ENCODE measurements around the gene REXO2. TPM values are rescaled to one million over a fixed set of nuclear protein-coding genes. Genes with fewer than 3 reads are reported as not detected.
A peak's percentile ranks its signal among the peaks of the same experiment; 100 is the strongest.

Gene REXO2
- total and polyA plus RNA-seq, 5 donors from 2014 or later: 44.1 to 88.5 (median 76.7) TPM

DNA sequence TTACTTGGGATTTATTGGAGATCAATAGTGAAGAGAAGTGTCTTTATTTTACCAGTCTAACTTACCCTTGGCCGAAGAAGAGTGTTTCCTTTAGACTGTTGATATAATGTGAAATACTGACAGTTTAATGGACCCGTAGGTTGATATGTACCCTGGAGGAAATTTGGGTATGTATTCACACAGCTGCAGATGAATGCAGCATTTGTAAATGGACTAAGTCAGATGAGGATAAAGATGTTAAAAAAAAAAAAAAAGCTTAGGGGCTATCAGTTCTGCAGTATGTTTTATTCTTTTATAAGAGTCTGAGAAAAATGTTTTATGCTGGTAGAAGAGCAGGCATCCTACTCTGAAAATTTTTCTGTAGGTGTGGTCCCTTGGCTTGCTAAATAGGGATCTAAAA, 2.7 kb downstream of the REXO2 start:
- H3K4me1 ChIP-seq (ENCODE audit: control insufficient read depth, insufficient read depth, low read length, poor library complexity, severe bottlenecking): peaks cover 36% of the 10 kb centered on the region
- Mint-ChIP-seq H3K4me1 (peaks cover 40 to 59% (median 49%) of the 10 kb centered on the region in 4 donors), H3K27me3 (no peaks in the 10 kb centered on the region), H3K9me3 (no peaks in the 10 kb centered on the region), H3K36me3 (peaks cover 21% of the 10 kb centered on the region), H3K4me3 (peak overlapping the region; percentile 2 to 59 (median 28)), H3K27ac (no peak overlapping the region)
- H3K27me3 ChIP-seq (ENCODE audit: control insufficient read depth, insufficient read depth, low read length): no peaks in the 10 kb centered on the region
- ATAC-seq (ENCODE audit: low read depth in 2 of 2) (no peak), DNase-seq (no peak)
- H3K36me3 ChIP-seq (ENCODE audit: control insufficient read depth, insufficient read depth, low read length): peaks cover 23% of the 10 kb centered on the region
- no peak overlapping the region for H3K27ac ChIP-seq (ENCODE audit: insufficient read depth, low read length, poor library complexity, severe bottlenecking)
- H3K9me3 ChIP-seq (ENCODE audit: control insufficient read depth in 2 of 2, low read length in 2 of 2): no peaks in the 10 kb centered on the region
- no peak overlapping the region for H3K4me3 ChIP-seq (ENCODE audit: low read depth, low read length)

- Histone ChIP-seq H3K36me3 (ENCODE audit: control insufficient read depth, insufficient read depth, low read length) (peaks cover 26% of the 10 kb centered on the region), H3K9me3 (ENCODE audit: control insufficient read depth in 2 of 2, low read length in 2 of 2) (no peaks in the 10 kb centered on the region), H3K4me1 (ENCODE audit: control insufficient read depth, insufficient read depth, low read length, poor library complexity, severe bottlenecking) (peaks cover 36% of the 10 kb centered on the region), H3K27me3 (ENCODE audit: control insufficient read depth, insufficient read depth, low read length) (no peaks in the 10 kb centered on the region), H3K27ac (ENCODE audit: insufficient read depth, low read length, poor library complexity, severe bottlenecking) (no peak overlapping the region), H3K4me3 (ENCODE audit: low read depth, low read length) (no peak overlapping the region)
- peak overlapping the region in 2 of 4 donors; percentile 11 to 22 for H3K4me3 Mint-ChIP-seq
- H3K27me3 Mint-ChIP-seq: no peaks in the 10 kb centered on the region
- H3K27ac Mint-ChIP-seq: no peak overlapping the region
- peaks cover 40 to 64% (median 51%) of the 10 kb centered on the region in 4 donors for H3K4me1 Mint-ChIP-seq
- DNase-seq: no peak
- peaks cover 27% of the 10 kb centered on the region for H3K36me3 Mint-ChIP-seq
- no peak for ATAC-seq (ENCODE audit: low read depth in 2 of 2)
- no peaks in the 10 kb centered on the region for H3K9me3 Mint-ChIP-seq
Observed at GRCh38 chr11:114442536-114442935, 3.3 kb downstream of the REXO2 start.

DNA sequence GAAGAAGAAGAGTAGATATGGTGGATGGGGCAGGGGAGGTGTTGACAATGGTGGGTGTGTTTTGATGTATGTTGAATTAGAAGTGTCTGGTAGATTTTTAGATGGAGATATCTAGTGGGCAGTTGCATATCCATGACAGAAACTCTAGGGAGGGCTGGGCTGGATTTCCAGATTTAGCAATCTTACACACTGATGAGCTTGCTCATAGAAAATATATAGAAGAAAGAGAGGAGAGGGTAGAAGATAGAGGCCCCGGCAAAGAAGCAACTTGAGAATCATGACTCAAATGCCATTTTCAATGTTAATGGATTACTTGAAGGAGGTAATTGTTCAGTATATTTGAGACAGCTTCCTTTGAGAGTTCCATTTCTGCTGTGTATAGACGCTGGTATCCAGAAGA, 8.2 kb downstream of the REXO2 start:
- H3K36me3 ChIP-seq (ENCODE audit: control insufficient read depth, insufficient read depth, low read length): peaks cover 56% of the 10 kb centered on the region

DNA sequence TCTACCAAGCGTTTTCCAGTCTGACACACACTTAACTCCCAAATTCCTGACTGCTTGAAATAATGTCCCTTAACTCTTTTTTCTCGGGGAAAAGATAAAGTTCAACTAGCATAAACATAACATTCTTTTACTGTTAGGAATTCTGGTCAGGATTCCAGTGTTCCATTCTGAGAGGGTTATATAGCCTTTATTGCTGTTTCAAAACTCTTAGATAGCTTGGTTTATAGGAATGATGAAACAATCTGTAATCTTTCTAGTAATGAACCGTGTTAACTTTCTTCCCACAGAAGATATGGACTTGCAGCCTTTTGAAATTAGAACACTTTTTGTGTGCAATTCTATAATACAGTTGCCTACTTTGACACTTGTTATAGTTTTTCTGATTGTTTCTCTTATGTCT, 8.6 kb downstream of the REXO2 start:
- Mint-ChIP-seq H3K9me3 (no peaks in the 10 kb centered on the region), H3K27me3 (no peaks in the 10 kb centered on the region), H3K27ac (no peak overlapping the region), H3K36me3 (peaks cover 34% of the 10 kb centered on the region), H3K4me3 (no peak overlapping the region), H3K4me1 (peaks cover 21 to 36% (median 23%) of the 10 kb centered on the region in 4 donors)
- no peak overlapping the region for H3K4me3 ChIP-seq (ENCODE audit: low read depth, low read length)
- no peaks in the 10 kb centered on the region for H3K27me3 ChIP-seq (ENCODE audit: control insufficient read depth, insufficient read depth, low read length)
- DNase-seq: no peak
- ATAC-seq (ENCODE audit: low read depth in 2 of 2): no peak
- no peaks in the 10 kb centered on the region for H3K4me1 ChIP-seq (ENCODE audit: control insufficient read depth, insufficient read depth, low read length, poor library complexity, severe bottlenecking)
- no peak overlapping the region for H3K27ac ChIP-seq (ENCODE audit: insufficient read depth, low read length, poor library complexity, severe bottlenecking)
- H3K36me3 ChIP-seq (ENCODE audit: control insufficient read depth, insufficient read depth, low read length): peaks cover 56% of the 10 kb centered on the region
- H3K9me3 ChIP-seq (ENCODE audit: control insufficient read depth in 2 of 2, low read length in 2 of 2): no peaks in the 10 kb centered on the region

More for the DNA sequence above, 8.2 kb downstream of the REXO2 start:
- Mint-ChIP-seq H3K36me3 (peaks cover 34% of the 10 kb centered on the region), H3K27ac (peak overlapping the region in 1 of 3 donors; percentile 11), H3K4me3 (no peak overlapping the region), H3K9me3 (no peaks in the 10 kb centered on the region), H3K27me3 (no peaks in the 10 kb centered on the region), H3K4me1 (peaks cover 21 to 37% (median 24%) of the 10 kb centered on the region in 4 donors)
- Histone ChIP-seq H3K27me3 (ENCODE audit: control insufficient read depth, insufficient read depth, low read length) (no peaks in the 10 kb centered on the region), H3K4me3 (ENCODE audit: low read depth, low read length) (no peak overlapping the region), H3K27ac (ENCODE audit: insufficient read depth, low read length, poor library complexity, severe bottlenecking) (no peak overlapping the region), H3K4me1 (ENCODE audit: control insufficient read depth, insufficient read depth, low read length, poor library complexity, severe bottlenecking) (peaks cover 4% of the 10 kb centered on the region), H3K9me3 (ENCODE audit: control insufficient read depth in 2 of 2, low read length in 2 of 2) (no peaks in the 10 kb centered on the region)
- ATAC-seq (ENCODE audit: low read depth in 2 of 2) (no peak), DNase-seq (no peak)

DNA sequence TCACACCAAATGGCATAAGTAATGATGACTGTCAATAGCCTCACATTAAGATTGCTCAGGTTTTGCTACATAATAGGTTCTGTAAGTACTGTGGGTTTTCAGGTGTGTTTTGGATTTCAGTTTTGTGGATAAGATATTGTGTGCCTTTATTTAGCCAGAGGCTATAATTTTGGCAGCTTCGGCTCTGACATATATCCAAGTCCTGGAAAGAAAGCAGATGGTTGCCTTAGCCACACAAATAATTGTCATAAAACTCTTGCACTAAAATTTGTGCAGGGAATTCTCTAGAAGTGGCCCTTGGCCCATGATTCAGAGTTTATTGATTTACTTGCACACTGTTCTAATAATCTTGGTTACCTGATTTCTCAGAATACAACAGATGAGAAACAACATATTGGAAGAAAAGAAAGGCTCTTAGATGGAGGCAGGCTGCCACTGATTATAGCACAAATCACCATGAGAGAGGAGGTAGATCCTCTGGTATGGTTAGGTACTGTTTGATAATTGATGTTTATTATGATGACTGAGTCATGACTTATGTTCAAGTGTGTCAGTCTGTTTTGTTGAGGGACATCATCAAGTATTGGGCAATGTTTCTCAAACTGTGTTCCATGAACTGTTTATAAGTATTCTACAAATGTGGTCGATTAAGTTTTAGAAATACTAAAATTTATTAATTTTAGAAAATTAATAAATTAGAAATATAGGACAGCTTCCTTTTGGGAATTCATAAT, 9.6 kb downstream of the REXO2 start:
- no peaks in the 10 kb centered on the region for H3K9me3 Mint-ChIP-seq
- Histone ChIP-seq H3K36me3 (ENCODE audit: control insufficient read depth, insufficient read depth, low read length) (peaks cover 58% of the 10 kb centered on the region), H3K4me1 (ENCODE audit: control insufficient read depth, insufficient read depth, low read length, poor library complexity, severe bottlenecking) (no peaks in the 10 kb centered on the region), H3K27me3 (ENCODE audit: control insufficient read depth, insufficient read depth, low read length) (no peaks in the 10 kb centered on the region), H3K9me3 (ENCODE audit: control insufficient read depth in 2 of 2, low read length in 2 of 2) (no peaks in the 10 kb centered on the region), H3K27ac (ENCODE audit: insufficient read depth, low read length, poor library complexity, severe bottlenecking) (no peak overlapping the region), H3K4me3 (ENCODE audit: low read depth, low read length) (no peak overlapping the region)
- peaks cover 42% of the 10 kb centered on the region for H3K36me3 Mint-ChIP-seq
- no peak for ATAC-seq (ENCODE audit: low read depth in 2 of 2)
- H3K4me1 Mint-ChIP-seq: peaks cover 15 to 30% (median 20%) of the 10 kb centered on the region in 4 donors
- no peak overlapping the region for H3K27ac Mint-ChIP-seq
- no peak for DNase-seq
- no peaks in the 10 kb centered on the region for H3K27me3 Mint-ChIP-seq
- H3K4me3 Mint-ChIP-seq: no peak overlapping the region

DNA sequence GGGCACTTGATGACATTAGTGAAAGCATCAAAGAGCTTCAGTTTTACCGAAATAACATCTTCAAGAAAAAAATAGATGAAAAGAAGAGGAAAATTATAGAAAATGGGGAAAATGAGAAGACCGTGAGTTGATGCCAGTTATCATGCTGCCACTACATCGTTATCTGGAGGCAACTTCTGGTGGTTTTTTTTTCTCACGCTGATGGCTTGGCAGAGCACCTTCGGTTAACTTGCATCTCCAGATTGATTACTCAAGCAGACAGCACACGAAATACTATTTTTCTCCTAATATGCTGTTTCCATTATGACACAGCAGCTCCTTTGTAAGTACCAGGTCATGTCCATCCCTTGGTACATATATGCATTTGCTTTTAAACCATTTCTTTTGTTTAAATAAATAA, 10.6 kb downstream of the REXO2 start:
- DNase-seq (no peak), ATAC-seq (ENCODE audit: low read depth in 2 of 2) (no peak)
- H3K4me3 ChIP-seq (ENCODE audit: low read depth, low read length): no peak overlapping the region
- no peaks in the 10 kb centered on the region for H3K4me1 ChIP-seq (ENCODE audit: control insufficient read depth, insufficient read depth, low read length, poor library complexity, severe bottlenecking)
- Mint-ChIP-seq H3K27ac (no peak overlapping the region), H3K27me3 (no peaks in the 10 kb centered on the region), H3K9me3 (no peaks in the 10 kb centered on the region), H3K36me3 (peaks cover 37% of the 10 kb centered on the region), H3K4me3 (no peak overlapping the region), H3K4me1 (peaks cover 11 to 21% (median 14%) of the 10 kb centered on the region in 4 donors)
- no peaks in the 10 kb centered on the region for H3K9me3 ChIP-seq (ENCODE audit: control insufficient read depth in 2 of 2, low read length in 2 of 2)
- peaks cover 50% of the 10 kb centered on the region for H3K36me3 ChIP-seq (ENCODE audit: control insufficient read depth, insufficient read depth, low read length)
- no peak overlapping the region for H3K27ac ChIP-seq (ENCODE audit: insufficient read depth, low read length, poor library complexity, severe bottlenecking)
- H3K27me3 ChIP-seq (ENCODE audit: control insufficient read depth, insufficient read depth, low read length): no peaks in the 10 kb centered on the region

DNA sequence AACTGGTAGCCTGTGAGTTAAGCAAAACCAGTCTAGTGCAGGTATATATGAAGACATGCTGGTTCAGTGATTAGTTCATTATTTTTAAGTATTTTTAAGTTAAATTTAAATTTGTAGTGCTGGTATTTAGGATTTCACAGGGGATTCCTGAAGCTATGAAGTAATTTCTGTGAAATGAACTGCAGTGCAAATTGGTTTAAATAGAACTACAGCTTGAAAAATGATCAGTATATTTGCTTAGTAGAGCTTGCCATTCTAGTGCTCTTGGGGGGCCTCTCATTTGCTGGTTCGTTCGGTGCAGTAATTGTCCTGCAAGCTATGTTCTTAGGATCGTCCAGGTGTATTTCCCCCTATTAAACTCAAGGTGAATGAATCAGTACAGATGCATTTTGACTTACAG, 13.1 kb downstream of the REXO2 start:
- H3K9me3 Mint-ChIP-seq: no peaks in the 10 kb centered on the region

DNA sequence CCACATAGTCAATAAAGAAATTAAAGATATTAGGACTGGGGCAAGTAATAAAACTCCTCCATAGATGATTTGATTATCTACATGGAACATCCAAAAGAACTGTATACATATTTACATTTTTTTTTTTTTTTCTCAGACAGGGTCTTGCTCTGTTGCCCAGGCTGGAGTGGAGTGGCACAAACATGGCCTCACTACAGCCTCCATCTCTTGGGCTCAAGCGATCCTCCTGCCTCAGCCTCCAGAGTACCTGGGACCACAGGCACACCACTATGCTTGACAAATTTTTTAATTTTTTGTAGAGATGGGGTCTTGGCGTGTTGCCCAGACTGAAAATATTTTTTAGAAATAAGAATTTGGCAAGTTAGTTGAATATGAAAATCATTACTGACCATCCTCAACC, 24.7 kb downstream of the REXO2 start:
- H3K4me3 Mint-ChIP-seq: no peak overlapping the region
- no peaks in the 10 kb centered on the region for H3K9me3 ChIP-seq (ENCODE audit: control insufficient read depth in 2 of 2, low read length in 2 of 2)
- no peaks in the 10 kb centered on the region for H3K36me3 ChIP-seq (ENCODE audit: control insufficient read depth, insufficient read depth, low read length)
- no peaks in the 10 kb centered on the region for H3K27me3 ChIP-seq (ENCODE audit: control insufficient read depth, insufficient read depth, low read length)
- no peak for DNase-seq
- H3K36me3 Mint-ChIP-seq: peaks cover 7% of the 10 kb centered on the region
- ATAC-seq (ENCODE audit: low read depth in 2 of 2): no peak
- no peaks in the 10 kb centered on the region for H3K27me3 Mint-ChIP-seq
- H3K27ac ChIP-seq (ENCODE audit: insufficient read depth, low read length, poor library complexity, severe bottlenecking): no peak overlapping the region
- H3K27ac Mint-ChIP-seq: no peak overlapping the region
- peaks cover 0 to 8% (median 1%) of the 10 kb centered on the region in 7 donors for H3K9me3 Mint-ChIP-seq
- no peak overlapping the region for H3K4me3 ChIP-seq (ENCODE audit: low read depth, low read length)
- no peaks in the 10 kb centered on the region for H3K4me1 Mint-ChIP-seq
- H3K4me1 ChIP-seq (ENCODE audit: control insufficient read depth, insufficient read depth, low read length, poor library complexity, severe bottlenecking): no peaks in the 10 kb centered on the region

More for the DNA sequence above, 13.1 kb downstream of the REXO2 start:
- H3K27me3 Mint-ChIP-seq: no peaks in the 10 kb centered on the region
- no peaks in the 10 kb centered on the region for H3K4me1 ChIP-seq (ENCODE audit: control insufficient read depth, insufficient read depth, low read length, poor library complexity, severe bottlenecking)
- DNase-seq (no peak), ATAC-seq (ENCODE audit: low read depth in 2 of 2) (no peak)
- H3K4me3 Mint-ChIP-seq: no peak overlapping the region
- H3K36me3 ChIP-seq (ENCODE audit: control insufficient read depth, insufficient read depth, low read length): peaks cover 38% of the 10 kb centered on the region
- H3K36me3 Mint-ChIP-seq: peaks cover 26% of the 10 kb centered on the region
- H3K9me3 ChIP-seq (ENCODE audit: control insufficient read depth in 2 of 2, low read length in 2 of 2): no peaks in the 10 kb centered on the region
- peaks cover 0 to 11% (median 4%) of the 10 kb centered on the region in 4 donors for H3K4me1 Mint-ChIP-seq
- no peaks in the 10 kb centered on the region for H3K27me3 ChIP-seq (ENCODE audit: control insufficient read depth, insufficient read depth, low read length)
- no peak overlapping the region for H3K4me3 ChIP-seq (ENCODE audit: low read depth, low read length)
- H3K27ac ChIP-seq (ENCODE audit: insufficient read depth, low read length, poor library complexity, severe bottlenecking): no peak overlapping the region
- H3K27ac Mint-ChIP-seq: no peak overlapping the region

Data from CD4-positive, CD25-positive, alpha-beta regulatory T cell (primary cell).